Measurements from ENCODE around the gene JAM3. TPM values are rescaled to one million over a fixed set of nuclear protein-coding genes. Genes with fewer than 3 reads are reported as not detected.

The JAM3 gene
- total and polyA plus RNA-seq, 2 of the 4 experiments (the other 2 are of a cell fraction) = 38.0 to 71.5 TPM

DNA sequence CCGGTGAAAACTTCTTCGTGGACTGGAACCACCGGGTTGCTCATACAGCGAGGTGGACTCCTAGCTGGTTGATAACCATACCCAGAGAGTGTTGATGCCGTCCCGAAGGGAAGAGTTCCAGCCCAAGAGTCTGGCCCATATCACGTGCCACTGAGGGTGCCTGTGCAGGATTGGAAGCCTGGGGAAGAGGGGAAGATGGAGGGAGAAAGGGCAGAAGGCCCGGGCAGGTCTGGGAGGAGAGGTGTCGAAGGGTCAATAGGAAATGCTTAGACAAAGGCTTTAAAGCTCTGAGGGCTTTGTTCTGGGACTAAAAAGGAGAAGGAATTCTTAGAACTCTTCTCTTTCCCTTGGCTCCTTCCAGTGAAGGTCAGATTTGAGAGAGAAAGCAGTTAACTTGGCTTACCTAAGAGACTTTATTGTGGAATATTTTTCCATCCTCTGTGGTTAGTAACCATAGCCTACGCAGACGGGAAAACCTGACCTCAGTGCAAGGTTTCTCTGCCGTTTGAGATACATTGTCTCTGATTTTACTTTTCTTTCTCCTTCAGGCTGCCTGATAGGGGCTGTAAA lies 70.5 kb downstream of the JAM3 start:
- no peak overlapping the region for H2AK5ac ChIP-seq (ENCODE audit: low read depth, low read length)
- TF ChIP-seq MXI1 (IDR thresholded peaks at IDR 0.05; ENCODE audit: borderline replicate concordance, low read depth, low read length) (no peak), CEBPB (IDR thresholded peaks at IDR 0.05; ENCODE audit: low read depth, low read length) (no peak), FOS (IDR thresholded peaks at IDR 0.05; ENCODE audit: low read depth, low read length) (no peak), RFX5 (IDR thresholded peaks at IDR 0.05; ENCODE audit: low read depth, low read length) (no peak), BHLHE40 (IDR thresholded peaks at IDR 0.05; ENCODE audit: low read depth, low read length) (no peak), SMC3 (IDR thresholded peaks at IDR 0.05; ENCODE audit: low read depth, low read length) (no peak), MAZ (IDR thresholded peaks at IDR 0.05; ENCODE audit: borderline replicate concordance, low read depth, low read length) (no peak), POLR2A (IDR thresholded peaks at IDR 0.05; ENCODE audit: low read depth, low read length) (no peak), CHD1 (IDR thresholded peaks at IDR 0.05; ENCODE audit: low read depth, low read length) (no peak), RAD21 (IDR thresholded peaks at IDR 0.05; ENCODE audit: low read length) (no peak)
- TF ChIP-seq, protein P1, sequence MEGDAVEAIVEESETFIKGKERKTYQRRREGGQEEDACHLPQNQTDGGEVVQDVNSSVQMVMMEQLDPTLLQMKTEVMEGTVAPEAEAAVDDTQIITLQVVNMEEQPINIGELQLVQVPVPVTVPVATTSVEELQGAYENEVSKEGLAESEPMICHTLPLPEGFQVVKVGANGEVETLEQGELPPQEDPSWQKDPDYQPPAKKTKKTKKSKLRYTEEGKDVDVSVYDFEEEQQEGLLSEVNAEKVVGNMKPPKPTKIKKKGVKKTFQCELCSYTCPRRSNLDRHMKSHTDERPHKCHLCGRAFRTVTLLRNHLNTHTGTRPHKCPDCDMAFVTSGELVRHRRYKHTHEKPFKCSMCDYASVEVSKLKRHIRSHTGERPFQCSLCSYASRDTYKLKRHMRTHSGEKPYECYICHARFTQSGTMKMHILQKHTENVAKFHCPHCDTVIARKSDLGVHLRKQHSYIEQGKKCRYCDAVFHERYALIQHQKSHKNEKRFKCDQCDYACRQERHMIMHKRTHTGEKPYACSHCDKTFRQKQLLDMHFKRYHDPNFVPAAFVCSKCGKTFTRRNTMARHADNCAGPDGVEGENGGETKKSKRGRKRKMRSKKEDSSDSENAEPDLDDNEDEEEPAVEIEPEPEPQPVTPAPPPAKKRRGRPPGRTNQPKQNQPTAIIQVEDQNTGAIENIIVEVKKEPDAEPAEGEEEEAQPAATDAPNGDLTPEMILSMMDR (conservative IDR thresholded peaks at IDR 0.05; ENCODE audit: low read depth, low read length) = no peak
- TF ChIP-seq, protein P2, sequence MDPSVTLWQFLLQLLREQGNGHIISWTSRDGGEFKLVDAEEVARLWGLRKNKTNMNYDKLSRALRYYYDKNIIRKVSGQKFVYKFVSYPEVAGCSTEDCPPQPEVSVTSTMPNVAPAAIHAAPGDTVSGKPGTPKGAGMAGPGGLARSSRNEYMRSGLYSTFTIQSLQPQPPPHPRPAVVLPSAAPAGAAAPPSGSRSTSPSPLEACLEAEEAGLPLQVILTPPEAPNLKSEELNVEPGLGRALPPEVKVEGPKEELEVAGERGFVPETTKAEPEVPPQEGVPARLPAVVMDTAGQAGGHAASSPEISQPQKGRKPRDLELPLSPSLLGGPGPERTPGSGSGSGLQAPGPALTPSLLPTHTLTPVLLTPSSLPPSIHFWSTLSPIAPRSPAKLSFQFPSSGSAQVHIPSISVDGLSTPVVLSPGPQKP (IDR thresholded peaks at IDR 0.05; ENCODE audit: borderline replicate concordance, low read depth, low read length) = no peak
- H3K36me3 ChIP-seq (ENCODE audit: control insufficient read depth, insufficient read depth, low read length) = peaks cover 6% of the 10 kb centered on the region
- no peak overlapping the region for H2BK15ac ChIP-seq (ENCODE audit: low read depth, low read length)
- H3K27me3 ChIP-seq (ENCODE audit: control insufficient read depth, insufficient read depth, low read length) = no peaks in the 10 kb centered on the region
- H3K56ac ChIP-seq (ENCODE audit: extremely low read depth, insufficient read depth, low read length) = no peak overlapping the region
- H3K4me1 ChIP-seq (ENCODE audit: control insufficient read depth, insufficient read depth, low read length) = no peaks in the 10 kb centered on the region
- WGBS, 2 experiments (ENCODE audit: extremely low coverage in 2 of 2, insufficient read length in 1 of 2) = 90% methylated on average over 2 of the region's 12 CpGs; no CpG with 5 or more reads in 1 of the 2 experiments
- no peak overlapping the region for H2BK120ac ChIP-seq (ENCODE audit: low read depth, low read length)
- peak overlapping the region; percentile 65 for H2AFZ ChIP-seq (replicated peaks; ENCODE audit: low read length, poor library complexity)
- H4K20me1 ChIP-seq (ENCODE audit: insufficient read depth, low read length) = peaks cover 3% of the 10 kb centered on the region; the same call in 1 of the 2 replicates
- BruUV-seq (replicated peaks) = no TSS peak
- H3K79me1 ChIP-seq (ENCODE audit: low read depth in 1 of 2, low read length in 2 of 2) = peaks cover 3 to 14% of the 10 kb centered on the region in 2 experiments; a peak in 3 of 4 replicates
- dilution Hi-C loops (cut with HindIII; ENCODE audit: low sequenced_read_pairs, unreplicated experiment) (no loop called here), in situ Hi-C loops (cut with MboI; ENCODE audit: low sequenced_read_pairs) (no loop called here), intact Hi-C loops (cut with micrococcal nuclease) (loop anchor here (1.0 kb wide), 2 partner anchors 89 to 212 kb away; no protein-coding TSS in a partner anchor)
- no peak for DNase-seq
- no peak overlapping the region for H3K4me3 ChIP-seq (ENCODE audit: insufficient read depth, low read depth, low read length)
- H3K9me3 ChIP-seq (ENCODE audit: control insufficient read depth, insufficient read depth, low read length) = no peaks in the 10 kb centered on the region
- H3K23ac ChIP-seq (ENCODE audit: low read depth, low read length) = no peak overlapping the region
- no peak; the same call in 1 of the 2 replicates for ATAC-seq (ENCODE audit: low read depth)
- H4K91ac ChIP-seq (ENCODE audit: insufficient read depth, low read depth, low read length) = no peak overlapping the region
- POLR2A ChIA-PET (ENCODE audit: unreplicated experiment) = no interaction called here
- H2BK5ac ChIP-seq (ENCODE audit: low read depth, low read length, poor library complexity, severe bottlenecking) = no peak overlapping the region
- H3K9ac ChIP-seq (ENCODE audit: low read depth, low read length) = no peak overlapping the region
- CTCF ChIA-PET = interaction anchor here (1.0 to 1.5 kb wide), 2 partner anchors 88 to 89 kb away, joined by 3 to 6 read pairs; no protein-coding TSS in a partner anchor
- H4K5ac ChIP-seq (ENCODE audit: low read depth, low read length) = no peak overlapping the region
- no peak overlapping the region for H3K18ac ChIP-seq (ENCODE audit: low read depth, low read length)
- H3K4ac ChIP-seq (ENCODE audit: low read depth, low read length) = no peak overlapping the region
- H3K4me2 ChIP-seq (ENCODE audit: low read depth, low read length) = peak overlapping the region; percentile 62; the same call in 1 of the 2 replicates
- H3K14ac ChIP-seq (replicated peaks; ENCODE audit: low read depth, low read length) = no peak overlapping the region
- no peaks in the 10 kb centered on the region for H3K9me1 ChIP-seq (ENCODE audit: insufficient read depth, low read length)
- no peak overlapping the region for H2BK20ac ChIP-seq (ENCODE audit: low read depth, low read length)
- peak overlapping the region in 1 of 2 experiments; percentile 58; a peak in 1 of 4 replicates for H4K8ac ChIP-seq (ENCODE audit: low read depth in 2 of 2, low read length in 2 of 2)
- no peak overlapping the region for H2AK9ac ChIP-seq (replicated peaks; ENCODE audit: low read depth, low read length, poor library complexity)
- no peak overlapping the region for H3K27ac ChIP-seq (ENCODE audit: insufficient read depth, low read length)
